NAMALWA (cell line): ENCODE data around the gene C14orf132.

Source experiments
- DNase-seq: peaks from one replicate; pipeline ENCODE4 v3.0.0-alpha.2; 2015; ENCODE audit warnings: low spot score

The C14orf132 gene

GRCh38 chr14:96038920-96039632 lies at the start of gene C14orf132:
C14orf132 (plus strand) TSS chr14:96039362; CDS start chr14:96039501, 139 bp downstream.
- peak; percentile 53 for DNase-seq

GRCh38 chr14:95993768-95994592 lies 45.2 kb upstream of the C14orf132 start:
- DNase-seq: peak; percentile 78

GRCh38 chr14:95994593-95994928 lies 44.6 kb upstream of the C14orf132 start:
- no peak for DNase-seq

- DNase-seq: peak; percentile 33
Measured at GRCh38 chr14:95998656-95999055, 40.5 kb upstream of the C14orf132 start.

GRCh38 chr14:96001866-96002497 lies 37.2 kb upstream of the C14orf132 start:
- no peak for DNase-seq

GRCh38 chr14:96002498-96002884 lies 36.7 kb upstream of the C14orf132 start:
- DNase-seq: no peak

- DNase-seq: no peak
Measured at GRCh38 chr14:96011131-96011530, 28.0 kb upstream of the C14orf132 start.

GRCh38 chr14:96011607-96012006 lies 27.6 kb upstream of the C14orf132 start:
- no peak for DNase-seq

- peak; percentile 31 for DNase-seq
Measured at GRCh38 chr14:96012757-96013156, 26.4 kb upstream of the C14orf132 start.

GRCh38 chr14:96014176-96014575 lies 25.0 kb upstream of the C14orf132 start:
- no peak for DNase-seq

- no peak for DNase-seq
Measured at GRCh38 chr14:96016501-96017160, 22.5 kb upstream of the C14orf132 start.

GRCh38 chr14:96017882-96018281 lies 21.3 kb upstream of the C14orf132 start:
- no peak for DNase-seq

GRCh38 chr14:96027431-96028355 lies 11.5 kb upstream of the C14orf132 start:
- DNase-seq: no peak

GRCh38 chr14:96029089-96029645 lies 10.0 kb upstream of the C14orf132 start:
- no peak for DNase-seq

GRCh38 chr14:96030108-96030760 lies 8.9 kb upstream of the C14orf132 start:
- DNase-seq: no peak

GRCh38 chr14:96031691-96032090 lies 7.5 kb upstream of the C14orf132 start:
- no peak for DNase-seq

- no peak for DNase-seq
Measured at GRCh38 chr14:96035456-96035855, 3.7 kb upstream of the C14orf132 start.

- no peak for DNase-seq
Measured at GRCh38 chr14:96037891-96038557, 1.1 kb upstream of the C14orf132 start.

GRCh38 chr14:96038558-96038919 lies 623 bp upstream of the C14orf132 start:
- peak; percentile 36 for DNase-seq
